ENCODE results near the gene EGR2. TPM values are rescaled to one million over a fixed set of nuclear protein-coding genes. Genes with fewer than 3 reads are reported as not detected.

Gene EGR2
- total RNA-seq, 1 experiment from 2014 or later = 0.82 TPM

- in situ Hi-C loops (cut with HindIII; ENCODE audit: low pct_unique_long_range_greater_than_20kb, low sequenced_read_pairs) = no loop called here
- Histone ChIP-seq H3K36me3 (ENCODE audit: control insufficient read depth, insufficient read depth, low read length) (no peaks in the 10 kb centered on the region), H3K4me1 (ENCODE audit: control insufficient read depth, insufficient read depth, low read length) (peaks cover 16% of the 10 kb centered on the region), H3K27ac (ENCODE audit: low read length) (no peak overlapping the region), H3K9me3 (ENCODE audit: control insufficient read depth, insufficient read depth, low read depth, low read length) (no peaks in the 10 kb centered on the region), H3K27me3 (ENCODE audit: control insufficient read depth, insufficient read depth, low read length) (peaks cover 11% of the 10 kb centered on the region), H3K4me3 (ENCODE audit: low read depth in 2 of 2, low read length in 2 of 2) (no peak overlapping the region)
- intact Hi-C loops (cut with micrococcal nuclease; ENCODE audit: unreplicated experiment) = loop anchor here (10.0 kb wide), 1 partner anchor 546 kb away; the partner anchor contains the start of gene RTKN2
- BruUV-seq (replicated peaks) = no TSS peak
- ChIA-PET POLR2A (no interaction called here), CTCF (no interaction called here)
- TF ChIP-seq POLR2AphosphoS5 (IDR thresholded peaks at IDR 0.05; ENCODE audit: low read depth, low read length) (no peak), SIN3A (IDR thresholded peaks at IDR 0.05; ENCODE audit: borderline replicate concordance, insufficient read depth, low read depth, low read length) (no peak), TCF7L2 (IDR thresholded peaks at IDR 0.05; ENCODE audit: low read depth, low read length) (no peak)
- no peak for ATAC-seq
- no peak for DNase-seq (ENCODE audit: low read depth, low spot score)
Observed at GRCh38 chr10:62810156-62810902, 5.8 kb downstream of the EGR2 start.

GRCh38 chr10:62806251-62806650 lies 9.9 kb downstream of the EGR2 start:
- no peaks in the 10 kb centered on the region for H3K27me3 ChIP-seq (ENCODE audit: control insufficient read depth, insufficient read depth, low read length)
- peaks cover 13% of the 10 kb centered on the region for H3K4me1 ChIP-seq (ENCODE audit: control insufficient read depth, insufficient read depth, low read length)
- in situ Hi-C loops (cut with HindIII; ENCODE audit: low pct_unique_long_range_greater_than_20kb, low sequenced_read_pairs) (no loop called here), intact Hi-C loops (cut with micrococcal nuclease; ENCODE audit: unreplicated experiment) (no loop called here)
- H3K9me3 ChIP-seq (ENCODE audit: control insufficient read depth, insufficient read depth, low read depth, low read length) = peaks cover 5% of the 10 kb centered on the region; the same call in 1 of the 2 replicates
- ATAC-seq = no peak
- TSS peak; percentile 91 for BruUV-seq (replicated peaks)
- ChIA-PET POLR2A (interaction anchor here (0.6 kb wide), 1 partner anchor 126 kb away, joined by 3 read pairs; no protein-coding TSS in a partner anchor), CTCF (interaction anchor here (0.6 kb wide), 1 partner anchor 167 kb away, joined by 3 read pairs; no protein-coding TSS in a partner anchor)
- TF ChIP-seq CTCF (IDR thresholded peaks at IDR 0.05) (no peak), REST (IDR thresholded peaks at IDR 0.05; ENCODE audit: insufficient read depth in 1 of 2, low read depth in 2 of 2, low read length in 1 of 2) (no peak), POLR2AphosphoS5 (IDR thresholded peaks at IDR 0.05; ENCODE audit: low read depth, low read length) (no peak), SIN3A (IDR thresholded peaks at IDR 0.05; ENCODE audit: borderline replicate concordance, insufficient read depth, low read depth, low read length) (no peak)
- H3K4me3 ChIP-seq (ENCODE audit: low read depth in 2 of 2, low read length in 2 of 2) = peak overlapping the region; percentile 80 to 81
- H3K36me3 ChIP-seq (ENCODE audit: control insufficient read depth, insufficient read depth, low read length) = no peaks in the 10 kb centered on the region
- peak overlapping the region; percentile 92 for H3K27ac ChIP-seq (ENCODE audit: low read length)
- DNase-seq (ENCODE audit: low read depth, low spot score) = no peak

All from Panc1 (cell line).